ENCODE measurements around the gene CNIH2. TPM values are rescaled to one million over a fixed set of nuclear protein-coding genes. Genes with fewer than 3 reads are reported as not detected.

CNIH2 gene
- total and polyA plus RNA-seq, 2 of the 8 experiments (the other 6 are each of a cell fraction or from before 2014, with no cell fraction given): 12.5 to 15.8 TPM

DNA sequence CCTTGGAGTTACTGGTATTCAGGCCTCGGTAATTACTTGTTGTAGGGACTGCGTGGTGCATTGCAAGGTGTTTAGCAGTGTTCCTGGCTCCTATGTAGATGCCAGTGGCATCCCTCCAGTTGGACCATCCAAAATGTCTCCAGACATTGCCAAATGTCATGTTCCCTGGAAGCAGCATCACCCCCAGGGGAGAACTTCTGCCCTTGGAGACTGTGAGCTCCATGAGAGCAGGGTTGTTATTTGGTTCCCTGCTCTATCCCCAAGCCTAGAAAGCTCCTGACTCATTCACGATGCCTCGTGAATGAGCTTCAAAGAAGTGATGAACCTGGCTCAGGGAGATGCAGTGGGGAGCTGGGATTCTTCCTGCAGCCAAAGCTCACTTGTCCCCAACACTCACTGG lies 43.6 kb downstream of the CNIH2 start (continued):
- TF ChIP-seq, protein P1, sequence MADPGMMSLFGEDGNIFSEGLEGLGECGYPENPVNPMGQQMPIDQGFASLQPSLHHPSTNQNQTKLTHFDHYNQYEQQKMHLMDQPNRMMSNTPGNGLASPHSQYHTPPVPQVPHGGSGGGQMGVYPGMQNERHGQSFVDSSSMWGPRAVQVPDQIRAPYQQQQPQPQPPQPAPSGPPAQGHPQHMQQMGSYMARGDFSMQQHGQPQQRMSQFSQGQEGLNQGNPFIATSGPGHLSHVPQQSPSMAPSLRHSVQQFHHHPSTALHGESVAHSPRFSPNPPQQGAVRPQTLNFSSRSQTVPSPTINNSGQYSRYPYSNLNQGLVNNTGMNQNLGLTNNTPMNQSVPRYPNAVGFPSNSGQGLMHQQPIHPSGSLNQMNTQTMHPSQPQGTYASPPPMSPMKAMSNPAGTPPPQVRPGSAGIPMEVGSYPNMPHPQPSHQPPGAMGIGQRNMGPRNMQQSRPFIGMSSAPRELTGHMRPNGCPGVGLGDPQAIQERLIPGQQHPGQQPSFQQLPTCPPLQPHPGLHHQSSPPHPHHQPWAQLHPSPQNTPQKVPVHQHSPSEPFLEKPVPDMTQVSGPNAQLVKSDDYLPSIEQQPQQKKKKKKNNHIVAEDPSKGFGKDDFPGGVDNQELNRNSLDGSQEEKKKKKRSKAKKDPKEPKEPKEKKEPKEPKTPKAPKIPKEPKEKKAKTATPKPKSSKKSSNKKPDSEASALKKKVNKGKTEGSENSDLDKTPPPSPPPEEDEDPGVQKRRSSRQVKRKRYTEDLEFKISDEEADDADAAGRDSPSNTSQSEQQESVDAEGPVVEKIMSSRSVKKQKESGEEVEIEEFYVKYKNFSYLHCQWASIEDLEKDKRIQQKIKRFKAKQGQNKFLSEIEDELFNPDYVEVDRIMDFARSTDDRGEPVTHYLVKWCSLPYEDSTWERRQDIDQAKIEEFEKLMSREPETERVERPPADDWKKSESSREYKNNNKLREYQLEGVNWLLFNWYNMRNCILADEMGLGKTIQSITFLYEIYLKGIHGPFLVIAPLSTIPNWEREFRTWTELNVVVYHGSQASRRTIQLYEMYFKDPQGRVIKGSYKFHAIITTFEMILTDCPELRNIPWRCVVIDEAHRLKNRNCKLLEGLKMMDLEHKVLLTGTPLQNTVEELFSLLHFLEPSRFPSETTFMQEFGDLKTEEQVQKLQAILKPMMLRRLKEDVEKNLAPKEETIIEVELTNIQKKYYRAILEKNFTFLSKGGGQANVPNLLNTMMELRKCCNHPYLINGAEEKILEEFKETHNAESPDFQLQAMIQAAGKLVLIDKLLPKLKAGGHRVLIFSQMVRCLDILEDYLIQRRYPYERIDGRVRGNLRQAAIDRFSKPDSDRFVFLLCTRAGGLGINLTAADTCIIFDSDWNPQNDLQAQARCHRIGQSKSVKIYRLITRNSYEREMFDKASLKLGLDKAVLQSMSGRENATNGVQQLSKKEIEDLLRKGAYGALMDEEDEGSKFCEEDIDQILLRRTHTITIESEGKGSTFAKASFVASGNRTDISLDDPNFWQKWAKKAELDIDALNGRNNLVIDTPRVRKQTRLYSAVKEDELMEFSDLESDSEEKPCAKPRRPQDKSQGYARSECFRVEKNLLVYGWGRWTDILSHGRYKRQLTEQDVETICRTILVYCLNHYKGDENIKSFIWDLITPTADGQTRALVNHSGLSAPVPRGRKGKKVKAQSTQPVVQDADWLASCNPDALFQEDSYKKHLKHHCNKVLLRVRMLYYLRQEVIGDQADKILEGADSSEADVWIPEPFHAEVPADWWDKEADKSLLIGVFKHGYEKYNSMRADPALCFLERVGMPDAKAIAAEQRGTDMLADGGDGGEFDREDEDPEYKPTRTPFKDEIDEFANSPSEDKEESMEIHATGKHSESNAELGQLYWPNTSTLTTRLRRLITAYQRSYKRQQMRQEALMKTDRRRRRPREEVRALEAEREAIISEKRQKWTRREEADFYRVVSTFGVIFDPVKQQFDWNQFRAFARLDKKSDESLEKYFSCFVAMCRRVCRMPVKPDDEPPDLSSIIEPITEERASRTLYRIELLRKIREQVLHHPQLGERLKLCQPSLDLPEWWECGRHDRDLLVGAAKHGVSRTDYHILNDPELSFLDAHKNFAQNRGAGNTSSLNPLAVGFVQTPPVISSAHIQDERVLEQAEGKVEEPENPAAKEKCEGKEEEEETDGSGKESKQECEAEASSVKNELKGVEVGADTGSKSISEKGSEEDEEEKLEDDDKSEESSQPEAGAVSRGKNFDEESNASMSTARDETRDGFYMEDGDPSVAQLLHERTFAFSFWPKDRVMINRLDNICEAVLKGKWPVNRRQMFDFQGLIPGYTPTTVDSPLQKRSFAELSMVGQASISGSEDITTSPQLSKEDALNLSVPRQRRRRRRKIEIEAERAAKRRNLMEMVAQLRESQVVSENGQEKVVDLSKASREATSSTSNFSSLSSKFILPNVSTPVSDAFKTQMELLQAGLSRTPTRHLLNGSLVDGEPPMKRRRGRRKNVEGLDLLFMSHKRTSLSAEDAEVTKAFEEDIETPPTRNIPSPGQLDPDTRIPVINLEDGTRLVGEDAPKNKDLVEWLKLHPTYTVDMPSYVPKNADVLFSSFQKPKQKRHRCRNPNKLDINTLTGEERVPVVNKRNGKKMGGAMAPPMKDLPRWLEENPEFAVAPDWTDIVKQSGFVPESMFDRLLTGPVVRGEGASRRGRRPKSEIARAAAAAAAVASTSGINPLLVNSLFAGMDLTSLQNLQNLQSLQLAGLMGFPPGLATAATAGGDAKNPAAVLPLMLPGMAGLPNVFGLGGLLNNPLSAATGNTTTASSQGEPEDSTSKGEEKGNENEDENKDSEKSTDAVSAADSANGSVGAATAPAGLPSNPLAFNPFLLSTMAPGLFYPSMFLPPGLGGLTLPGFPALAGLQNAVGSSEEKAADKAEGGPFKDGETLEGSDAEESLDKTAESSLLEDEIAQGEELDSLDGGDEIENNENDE (IDR thresholded peaks at IDR 0.05; ENCODE audit: insufficient replicate concordance, low read length): no peak
- TF ChIP-seq NANOG (IDR thresholded peaks at IDR 0.05; ENCODE audit: insufficient read depth, low read depth, low read length, poor library complexity, severe bottlenecking) (no peak), ZNF274 (IDR thresholded peaks at IDR 0.05; ENCODE audit: borderline replicate concordance, extremely low read depth, low read length) (no peak), CTCF (IDR thresholded peaks at IDR 0.05; ENCODE audit: control extremely low read depth in 1 of 3, insufficient read depth in 1 of 3, low read depth in 1 of 3, low read length in 3 of 3) (no peak), CTBP2 (IDR thresholded peaks at IDR 0.05; ENCODE audit: borderline replicate concordance, insufficient read depth, insufficient read length, low read length) (no peak), YY1 (IDR thresholded peaks at IDR 0.05; ENCODE audit: low read depth, low read length) (no peak), BCL11A (IDR thresholded peaks at IDR 0.05; ENCODE audit: low read depth in 2 of 2, low read length in 2 of 2) (no peak), POLR2A (IDR thresholded peaks at IDR 0.05; ENCODE audit: control extremely low read depth in 1 of 2, low read depth in 2 of 2, low read length in 2 of 2) (no peak), RFX5 (IDR thresholded peaks at IDR 0.05; ENCODE audit: borderline replicate concordance, low read depth, low read length) (no peak)

Measured in H1 (cell line).